Activated CD4-positive, alpha-beta T cell treated with anti-CD3 and anti-CD28 coated beads, Interleukin-2, amount 50 U/mL, for 1 hour (primary cell): ENCODE results near the gene CAPN8.
"Not testable (repeated sequence)": the region's sequence is repeated elsewhere in the genome, so short reads cannot be mapped to it uniquely, and the experiment has no call there.

Experiments
- DNase-seq: peaks from one replicate; pipeline ENCODE4 v3.0.0-alpha.2; 2020

The CAPN8 gene

DNA sequence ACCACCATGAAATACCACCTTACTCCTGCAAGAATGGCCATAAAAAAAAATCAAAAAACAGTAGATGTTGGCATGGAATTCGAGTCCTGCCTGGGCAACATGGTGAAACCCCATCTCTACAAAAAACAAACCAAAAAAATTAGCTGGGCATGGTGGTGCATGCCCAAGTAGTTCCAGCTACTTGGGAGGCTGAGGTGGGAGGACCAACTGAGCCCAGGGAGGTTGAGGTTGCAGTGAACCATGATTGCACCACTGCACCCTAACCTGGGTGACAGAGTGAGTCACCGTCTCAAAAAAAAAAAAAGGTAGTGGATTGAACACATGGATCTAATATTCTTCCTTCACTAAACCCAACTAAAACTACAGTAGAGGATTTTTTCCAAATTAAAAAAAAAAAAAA is 146.4 kb downstream of the CAPN8 start:
- DNase-seq, result no peak

DNA sequence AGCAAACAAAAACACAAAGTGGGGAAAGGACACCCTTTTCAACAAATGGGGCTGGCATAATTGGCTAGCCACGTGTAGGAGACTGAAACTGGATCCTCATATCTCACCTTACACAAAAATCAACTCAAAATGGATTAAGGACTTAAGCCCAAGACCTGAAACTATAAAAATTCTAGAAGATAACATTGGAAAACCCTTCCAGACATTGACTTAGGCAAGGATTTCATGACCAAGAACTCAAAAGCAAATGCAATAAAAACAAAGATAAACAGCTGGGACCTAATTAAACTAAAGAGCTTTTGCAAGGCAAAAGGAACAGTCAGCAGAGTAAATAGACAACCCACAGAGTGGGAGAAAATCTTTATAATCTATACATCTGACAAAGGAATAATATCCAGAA is 146.9 kb downstream of the CAPN8 start:
- DNase-seq, result not testable (repeated sequence)

DNA sequence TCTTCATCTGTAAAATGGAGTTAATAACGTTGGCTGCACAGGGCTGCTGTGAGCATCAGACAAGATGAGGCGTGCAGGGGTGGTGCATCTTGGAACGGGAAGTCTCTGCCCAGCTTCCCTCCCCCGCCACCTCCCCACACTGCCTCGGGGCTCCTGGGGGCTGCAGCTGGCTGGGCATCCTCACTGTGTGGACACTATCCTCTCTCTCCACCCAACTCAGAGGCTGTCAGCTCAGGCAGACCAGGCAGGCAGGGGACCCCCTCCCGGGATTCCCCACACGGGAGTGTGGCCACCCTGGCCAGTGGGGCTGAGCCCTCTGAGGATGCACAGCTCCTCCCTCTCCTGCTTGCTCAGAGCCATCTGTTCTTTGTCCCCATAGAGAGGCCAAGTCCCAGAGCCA is 149.6 kb downstream of the CAPN8 start:
- no peak for DNase-seq

DNA sequence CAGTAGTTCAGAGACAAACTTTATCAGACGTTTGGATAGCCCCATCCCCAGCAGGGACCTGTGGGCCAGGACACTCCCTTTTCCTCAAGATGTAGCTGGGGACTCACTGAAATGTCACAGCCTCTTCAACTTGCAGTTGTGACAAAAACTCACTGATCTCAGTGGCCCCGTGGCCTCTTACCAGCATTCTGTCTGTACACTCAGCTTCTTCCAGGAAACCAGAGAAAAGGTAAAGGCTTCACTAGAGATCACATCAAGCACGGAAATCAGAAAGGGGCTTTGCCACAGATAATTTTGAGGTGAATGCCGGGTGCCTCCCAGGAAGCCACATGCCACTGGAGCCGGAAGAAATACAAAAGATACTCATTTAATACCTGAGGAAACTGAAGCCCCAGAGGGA is 150.1 kb downstream of the CAPN8 start:
- peak; percentile 7 for DNase-seq

DNA sequence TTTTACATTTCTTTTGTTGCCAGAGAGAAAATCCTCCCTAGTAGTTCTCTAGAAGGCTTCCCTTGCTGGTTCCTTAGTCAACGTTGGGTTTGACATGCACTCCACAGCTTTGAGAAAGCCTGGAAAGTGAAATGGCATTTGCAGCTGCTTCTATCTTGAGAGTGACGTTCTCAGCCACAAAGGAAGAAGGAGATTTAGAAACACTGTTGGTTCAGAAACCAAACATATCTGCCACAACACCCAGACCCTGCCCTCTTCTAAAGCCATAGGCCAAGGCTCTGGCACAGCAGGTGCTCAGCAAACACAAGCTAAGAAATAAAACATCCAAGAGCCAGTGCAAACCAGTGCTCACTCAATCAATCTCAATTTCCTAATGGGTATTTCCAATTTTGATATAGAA is 150.9 kb downstream of the CAPN8 start:
- DNase-seq, result no peak

DNA sequence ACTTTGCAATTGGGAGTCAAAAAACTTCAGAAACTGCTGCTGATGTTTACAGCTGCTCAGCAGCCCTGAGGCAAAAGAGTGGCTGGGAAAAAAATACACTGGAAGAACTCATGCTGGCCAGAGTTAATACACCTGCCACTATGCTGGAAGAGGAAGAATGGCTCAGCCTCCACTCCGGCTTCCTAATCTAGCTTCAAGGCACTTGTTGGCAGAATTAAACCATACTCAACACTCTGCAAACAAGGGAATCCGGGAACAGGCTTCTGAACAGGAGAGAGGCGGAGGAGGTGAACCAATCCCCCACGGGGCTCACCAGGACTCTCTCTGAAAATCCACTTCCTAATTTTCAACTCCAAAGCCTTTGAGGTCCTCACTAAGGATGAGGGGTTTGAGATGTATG is 152.2 kb downstream of the CAPN8 start:
- DNase-seq, result no peak

DNA sequence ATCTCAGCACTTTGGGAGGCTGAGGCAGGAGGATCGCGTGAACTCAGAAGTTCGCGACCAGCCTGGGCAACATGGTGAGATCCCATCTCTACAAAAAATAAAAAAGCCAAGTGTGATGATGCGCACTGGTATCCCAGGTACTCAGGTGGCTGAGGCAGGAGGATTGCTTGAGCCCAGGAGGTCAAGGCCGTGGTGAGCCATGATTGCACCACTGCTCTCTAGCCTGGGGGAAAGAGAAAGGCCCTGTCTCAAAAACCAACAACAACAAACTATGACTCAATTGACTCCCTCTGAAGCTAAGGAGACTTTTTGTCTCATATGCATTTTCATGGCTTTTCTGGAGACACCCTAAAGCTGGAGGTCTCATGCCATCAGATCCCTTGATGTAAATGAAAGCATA is 153.4 kb downstream of the CAPN8 start:
- DNase-seq, result no peak

DNA sequence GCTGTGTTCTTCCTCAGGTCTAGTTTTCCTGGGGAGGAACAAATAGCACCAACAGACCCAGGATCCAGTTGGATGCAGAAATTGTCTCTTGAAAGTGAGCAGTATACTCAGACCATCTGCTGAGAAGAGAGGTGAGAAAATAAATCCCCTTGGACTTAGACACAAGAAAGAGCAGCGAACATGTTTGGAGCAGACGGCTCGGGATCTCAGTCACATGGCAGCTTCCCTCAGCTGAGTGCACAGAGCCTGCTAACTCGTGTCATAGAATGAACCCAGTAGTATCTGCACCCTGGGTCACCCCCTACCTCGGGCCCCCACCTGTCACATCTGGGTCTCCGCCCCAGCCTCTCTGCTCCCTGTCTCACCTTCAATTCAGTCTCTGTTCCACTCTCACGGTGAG is 156.7 kb downstream of the CAPN8 start:
- DNase-seq, result no peak

DNA sequence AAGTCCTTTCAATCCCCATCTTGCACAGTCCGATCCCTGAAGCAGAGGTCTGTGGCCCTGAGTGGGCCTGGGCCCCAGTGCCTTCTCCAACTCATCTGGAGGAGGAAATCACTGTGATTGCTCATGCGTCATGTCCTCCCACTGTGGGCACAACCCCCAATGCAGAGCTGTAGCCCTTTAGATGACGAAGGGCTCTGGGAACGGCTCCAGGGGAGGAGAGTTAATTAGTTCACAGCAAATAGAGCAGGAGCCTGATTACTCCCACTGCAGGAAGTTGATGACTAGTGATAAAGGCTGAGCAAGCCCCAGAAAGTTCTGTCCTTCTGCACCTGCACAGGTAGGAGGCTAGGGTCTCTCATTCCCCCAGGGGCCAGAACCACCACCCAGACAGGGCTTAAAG is 160.8 kb downstream of the CAPN8 start:
- no peak for DNase-seq

DNA sequence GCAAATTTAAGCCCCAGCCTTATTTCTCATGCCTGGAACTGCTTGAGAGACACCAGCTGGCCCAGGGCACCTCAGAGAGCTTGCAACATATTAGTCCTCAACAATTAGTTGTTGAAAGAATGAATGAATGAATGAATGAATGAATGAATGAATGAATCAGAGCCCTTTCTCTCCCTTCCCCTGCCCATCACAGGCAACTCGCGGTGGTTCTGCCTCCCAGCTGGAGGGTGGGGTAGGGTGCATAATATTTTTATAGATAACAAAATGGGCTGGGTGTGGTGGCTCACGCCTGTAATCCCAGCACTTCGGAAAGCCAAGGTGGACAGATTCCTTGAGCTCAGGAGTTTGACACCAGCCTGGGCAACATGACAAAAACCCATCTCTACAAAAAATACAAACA is 162.2 kb downstream of the CAPN8 start:
- no peak for DNase-seq

DNA sequence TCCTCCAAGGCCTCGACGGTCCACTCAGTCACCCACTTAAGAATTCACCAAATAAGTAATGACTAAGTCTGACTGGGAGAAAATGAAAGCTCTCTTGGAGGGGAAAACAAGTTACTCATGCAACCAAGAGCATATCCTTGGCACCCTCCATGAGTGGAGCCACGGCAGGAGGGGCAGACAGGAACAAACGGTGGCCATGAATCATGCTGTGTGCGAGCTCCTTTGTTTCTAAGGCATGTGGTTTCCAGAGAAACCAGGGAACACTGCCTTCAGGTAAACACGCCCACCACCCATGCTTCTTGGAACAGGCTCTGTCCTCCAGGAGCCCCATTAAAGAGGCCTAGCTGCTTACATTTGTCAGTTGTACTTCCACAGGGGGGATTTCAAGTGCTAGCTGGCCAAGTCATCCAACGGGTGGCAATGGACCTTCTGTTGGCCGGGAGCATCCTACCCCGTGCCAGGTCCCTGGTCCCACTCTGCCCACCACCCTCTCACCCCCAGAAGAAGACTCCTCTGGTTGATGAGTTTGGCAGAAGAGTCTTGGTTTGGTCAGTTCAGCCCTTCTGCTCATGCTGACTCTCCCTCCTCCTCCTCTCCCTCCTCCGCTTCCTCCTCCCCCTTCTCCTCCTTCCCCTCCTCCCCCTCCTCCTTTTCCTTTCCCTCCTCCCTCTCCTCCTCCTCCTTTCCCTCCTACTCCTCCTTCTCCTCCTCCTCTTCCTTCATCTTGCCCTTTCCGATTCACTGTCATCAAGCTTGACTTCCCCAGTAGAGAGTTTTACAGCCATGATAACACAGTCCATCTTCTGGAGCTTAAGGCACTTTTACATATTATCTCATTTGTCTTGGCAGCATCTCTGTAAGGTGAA is 164.7 kb downstream of the CAPN8 start:
- no peak for DNase-seq

DNA sequence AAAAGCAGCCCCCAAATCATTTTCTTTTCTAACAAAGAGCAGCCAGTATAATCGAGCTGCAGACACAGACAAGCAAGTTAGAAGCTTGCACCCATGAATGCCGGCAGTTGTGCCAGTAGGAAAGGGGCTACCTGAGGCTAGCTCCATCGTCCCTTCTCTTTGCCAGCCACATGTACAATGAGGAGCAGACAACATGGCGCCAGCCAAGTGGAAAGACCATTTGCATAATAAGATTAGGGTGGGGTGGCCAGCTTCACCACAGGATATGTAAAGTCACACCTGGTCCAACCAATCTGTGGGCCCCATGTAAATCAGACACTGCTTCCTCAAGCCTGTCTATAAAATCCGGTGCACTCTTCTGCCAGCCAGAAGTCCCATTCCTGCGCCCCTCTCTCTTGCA is 168.6 kb downstream of the CAPN8 start:
- no peak for DNase-seq

DNA sequence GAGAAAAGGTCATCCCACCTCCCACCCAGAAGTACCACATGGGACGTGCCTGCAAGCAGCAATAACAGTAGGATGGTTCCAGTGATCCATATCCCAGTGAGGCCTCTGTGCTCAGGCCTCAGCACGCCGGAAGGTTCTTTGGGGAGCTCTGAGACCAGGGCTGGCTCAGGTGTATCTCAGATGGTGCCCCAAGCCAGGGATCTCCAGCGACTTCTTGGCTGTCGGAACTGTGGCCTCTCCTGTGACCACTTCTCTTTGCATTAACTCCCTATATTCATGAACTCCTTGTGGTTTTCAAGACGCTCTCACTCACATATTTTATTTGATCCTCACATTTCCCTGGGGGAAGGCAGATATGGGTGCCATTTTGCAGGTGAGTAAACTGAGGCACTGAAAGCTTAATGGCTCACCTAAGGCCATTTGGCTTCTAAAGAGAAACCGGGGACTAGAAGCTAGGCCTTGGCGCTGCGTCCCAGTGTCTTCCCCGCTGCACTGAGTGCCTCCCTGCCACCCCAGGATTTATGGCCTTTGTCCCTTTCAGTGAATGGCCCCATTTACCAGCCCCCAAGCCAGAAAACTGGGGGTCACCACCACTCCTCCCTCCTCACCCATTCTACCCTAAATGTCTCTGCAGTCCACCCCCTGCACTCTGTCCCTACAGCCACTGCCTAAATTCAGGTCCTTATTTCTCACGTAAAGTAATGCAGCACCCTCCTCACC is 170.4 kb downstream of the CAPN8 start:
- no peak for DNase-seq

DNA sequence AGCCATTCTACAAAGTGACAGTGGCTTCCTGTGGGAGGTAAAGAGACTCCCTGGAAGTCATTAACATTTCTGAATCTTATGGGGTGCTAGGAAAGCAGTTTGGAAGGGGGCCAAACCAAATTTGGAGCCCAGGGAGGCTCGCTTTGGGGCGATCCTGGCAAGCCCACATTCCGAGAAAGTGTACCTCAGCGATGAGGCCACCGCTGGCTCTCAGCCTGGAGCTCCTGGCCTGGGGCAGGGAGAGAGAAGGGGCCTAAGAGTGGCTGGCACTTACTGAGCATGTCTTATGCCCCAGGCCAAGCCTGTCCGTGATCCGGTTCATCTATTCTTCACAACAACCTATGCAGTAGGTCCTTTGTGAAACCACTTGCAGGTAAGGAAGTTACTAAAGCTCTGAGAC is 173.5 kb downstream of the CAPN8 start:
- no peak for DNase-seq
